Measurements from ENCODE around the gene FURIN. TPM values are rescaled to one million over a fixed set of nuclear protein-coding genes. Genes with fewer than 3 reads are reported as not detected.
A peak's percentile ranks its signal among the peaks of the same experiment; 100 is the strongest.

Gene FURIN
- total and polyA plus RNA-seq, 5 donors from 2014 or later = 2.9 to 62.5 (median 8.1) TPM

GRCh38 chr15:90865702-90866101 is 2.7 kb upstream of the FURIN start:
- Mint-ChIP-seq H3K9me3 (no peaks in the 10 kb centered on the region), H3K27ac (peak overlapping the region in 1 of 3 donors; percentile 32), H3K4me3 (no peak overlapping the region), H3K27me3 (no peaks in the 10 kb centered on the region), H3K4me1 (peaks cover 0 to 24% (median 15%) of the 10 kb centered on the region in 4 donors), H3K36me3 (no peaks in the 10 kb centered on the region)
- Histone ChIP-seq H3K4me3 (ENCODE audit: low read depth, low read length) (no peak overlapping the region), H3K9me3 (ENCODE audit: control insufficient read depth in 2 of 2, low read length in 2 of 2) (no peaks in the 10 kb centered on the region), H3K4me1 (ENCODE audit: control insufficient read depth, insufficient read depth, low read length, poor library complexity, severe bottlenecking) (peaks cover 15% of the 10 kb centered on the region), H3K27me3 (ENCODE audit: control insufficient read depth, insufficient read depth, low read length) (no peaks in the 10 kb centered on the region), H3K27ac (ENCODE audit: insufficient read depth, low read length, poor library complexity, severe bottlenecking) (no peak overlapping the region), H3K36me3 (ENCODE audit: control insufficient read depth, insufficient read depth, low read length) (no peaks in the 10 kb centered on the region)
- DNase-seq (no peak), ATAC-seq (ENCODE audit: low read depth in 2 of 2) (no peak)

GRCh38 chr15:90866161-90866715 is 2.1 kb upstream of the FURIN start:
- no peaks in the 10 kb centered on the region for H3K27me3 Mint-ChIP-seq
- Histone ChIP-seq H3K27ac (ENCODE audit: insufficient read depth, low read length, poor library complexity, severe bottlenecking) (no peak overlapping the region), H3K4me3 (ENCODE audit: low read depth, low read length) (no peak overlapping the region), H3K36me3 (ENCODE audit: control insufficient read depth, insufficient read depth, low read length) (no peaks in the 10 kb centered on the region), H3K9me3 (ENCODE audit: control insufficient read depth in 2 of 2, low read length in 2 of 2) (no peaks in the 10 kb centered on the region), H3K4me1 (ENCODE audit: control insufficient read depth, insufficient read depth, low read length, poor library complexity, severe bottlenecking) (peaks cover 20% of the 10 kb centered on the region), H3K27me3 (ENCODE audit: control insufficient read depth, insufficient read depth, low read length) (no peaks in the 10 kb centered on the region)
- no peak overlapping the region for H3K4me3 Mint-ChIP-seq
- no peaks in the 10 kb centered on the region for H3K36me3 Mint-ChIP-seq
- H3K27ac Mint-ChIP-seq = no peak overlapping the region
- ATAC-seq (ENCODE audit: low read depth in 2 of 2) (no peak), DNase-seq (no peak)
- H3K9me3 Mint-ChIP-seq = no peaks in the 10 kb centered on the region
- H3K4me1 Mint-ChIP-seq = peaks cover 0 to 27% (median 18%) of the 10 kb centered on the region in 4 donors

GRCh38 chr15:90866800-90867199 is 1.6 kb upstream of the FURIN start:
- no peaks in the 10 kb centered on the region for H3K36me3 ChIP-seq (ENCODE audit: control insufficient read depth, insufficient read depth, low read length)
- H3K27me3 ChIP-seq (ENCODE audit: control insufficient read depth, insufficient read depth, low read length) = no peaks in the 10 kb centered on the region
- H3K27me3 Mint-ChIP-seq = no peaks in the 10 kb centered on the region
- H3K4me3 ChIP-seq (ENCODE audit: low read depth, low read length) = no peak overlapping the region
- H3K27ac ChIP-seq (ENCODE audit: insufficient read depth, low read length, poor library complexity, severe bottlenecking) = no peak overlapping the region
- H3K36me3 Mint-ChIP-seq = no peaks in the 10 kb centered on the region
- H3K4me1 ChIP-seq (ENCODE audit: control insufficient read depth, insufficient read depth, low read length, poor library complexity, severe bottlenecking) = peaks cover 20% of the 10 kb centered on the region
- H3K4me1 Mint-ChIP-seq = peaks cover 0 to 27% (median 18%) of the 10 kb centered on the region in 4 donors
- H3K4me3 Mint-ChIP-seq = no peak overlapping the region
- no peaks in the 10 kb centered on the region for H3K9me3 ChIP-seq (ENCODE audit: control insufficient read depth in 2 of 2, low read length in 2 of 2)
- H3K27ac Mint-ChIP-seq = no peak overlapping the region
- DNase-seq (no peak), ATAC-seq (ENCODE audit: low read depth in 2 of 2) (no peak)
- H3K9me3 Mint-ChIP-seq = no peaks in the 10 kb centered on the region

GRCh38 chr15:90869140-90869541 is 753 bp downstream of the FURIN start:
- no peak for ATAC-seq (ENCODE audit: low read depth in 2 of 2)
- Histone ChIP-seq H3K4me3 (ENCODE audit: low read depth, low read length) (no peak overlapping the region), H3K27me3 (ENCODE audit: control insufficient read depth, insufficient read depth, low read length) (no peaks in the 10 kb centered on the region), H3K36me3 (ENCODE audit: control insufficient read depth, insufficient read depth, low read length) (no peaks in the 10 kb centered on the region), H3K4me1 (ENCODE audit: control insufficient read depth, insufficient read depth, low read length, poor library complexity, severe bottlenecking) (peaks cover 41% of the 10 kb centered on the region), H3K27ac (ENCODE audit: insufficient read depth, low read length, poor library complexity, severe bottlenecking) (peak overlapping the region; percentile 16), H3K9me3 (ENCODE audit: control insufficient read depth in 2 of 2, low read length in 2 of 2) (no peaks in the 10 kb centered on the region)
- no peaks in the 10 kb centered on the region for H3K9me3 Mint-ChIP-seq
- no peaks in the 10 kb centered on the region for H3K27me3 Mint-ChIP-seq
- H3K4me3 Mint-ChIP-seq = peak overlapping the region; percentile 9 to 90 (median 80)
- H3K36me3 Mint-ChIP-seq = no peaks in the 10 kb centered on the region
- H3K27ac Mint-ChIP-seq = peak overlapping the region in 2 of 3 donors; percentile 61 to 92
- DNase-seq = no peak
- peaks cover 5 to 47% (median 32%) of the 10 kb centered on the region in 4 donors for H3K4me1 Mint-ChIP-seq

GRCh38 chr15:90869601-90870353 is 1.4 kb downstream of the FURIN start:
- ATAC-seq (ENCODE audit: low read depth in 2 of 2) (peak; percentile 42 to 44), DNase-seq (peak in 2 of 3 donors; percentile 34 to 63)
- Mint-ChIP-seq H3K4me3 (peak overlapping the region; percentile 87 to 96 (median 90)), H3K27ac (peak overlapping the region; percentile 67 to 95 (median 92)), H3K4me1 (peaks cover 5 to 50% (median 35%) of the 10 kb centered on the region in 4 donors), H3K9me3 (no peaks in the 10 kb centered on the region), H3K36me3 (no peaks in the 10 kb centered on the region), H3K27me3 (no peaks in the 10 kb centered on the region)
- Histone ChIP-seq H3K9me3 (ENCODE audit: control insufficient read depth in 2 of 2, low read length in 2 of 2) (no peaks in the 10 kb centered on the region), H3K4me1 (ENCODE audit: control insufficient read depth, insufficient read depth, low read length, poor library complexity, severe bottlenecking) (peaks cover 41% of the 10 kb centered on the region), H3K36me3 (ENCODE audit: control insufficient read depth, insufficient read depth, low read length) (no peaks in the 10 kb centered on the region), H3K27me3 (ENCODE audit: control insufficient read depth, insufficient read depth, low read length) (no peaks in the 10 kb centered on the region), H3K27ac (ENCODE audit: insufficient read depth, low read length, poor library complexity, severe bottlenecking) (peak overlapping the region; percentile 16), H3K4me3 (ENCODE audit: low read depth, low read length) (peak overlapping the region; percentile 71)

GRCh38 chr15:90870354-90871138 is 2.2 kb downstream of the FURIN start:
- peak; percentile 22 to 34 for ATAC-seq (ENCODE audit: low read depth in 2 of 2)

GRCh38 chr15:90871139-90871715 is 2.8 kb downstream of the FURIN start:
- DNase-seq (peak; percentile 25 to 38 (median 32)), ATAC-seq (ENCODE audit: low read depth in 2 of 2) (peak; percentile 29 to 43)
- Mint-ChIP-seq H3K27ac (peak overlapping the region; percentile 92 to 95 (median 94)), H3K4me3 (peak overlapping the region; percentile 87 to 96 (median 90)), H3K27me3 (no peaks in the 10 kb centered on the region), H3K9me3 (no peaks in the 10 kb centered on the region), H3K36me3 (no peaks in the 10 kb centered on the region), H3K4me1 (peaks cover 5 to 52% (median 35%) of the 10 kb centered on the region in 4 donors)
- Histone ChIP-seq H3K36me3 (ENCODE audit: control insufficient read depth, insufficient read depth, low read length) (peaks cover 1% of the 10 kb centered on the region), H3K27ac (ENCODE audit: insufficient read depth, low read length, poor library complexity, severe bottlenecking) (no peak overlapping the region), H3K27me3 (ENCODE audit: control insufficient read depth, insufficient read depth, low read length) (no peaks in the 10 kb centered on the region), H3K4me3 (ENCODE audit: low read depth, low read length) (peak overlapping the region; percentile 71), H3K9me3 (ENCODE audit: control insufficient read depth in 2 of 2, low read length in 2 of 2) (no peaks in the 10 kb centered on the region), H3K4me1 (ENCODE audit: control insufficient read depth, insufficient read depth, low read length, poor library complexity, severe bottlenecking) (peaks cover 41% of the 10 kb centered on the region)

More at GRCh38 chr15:90870354-90871138, 2.2 kb downstream of the FURIN start:
- Mint-ChIP-seq H3K4me3 (peak overlapping the region; percentile 87 to 96 (median 90)), H3K9me3 (no peaks in the 10 kb centered on the region), H3K4me1 (peaks cover 5 to 52% (median 35%) of the 10 kb centered on the region in 4 donors), H3K27ac (peak overlapping the region; percentile 92 to 95 (median 94)), H3K27me3 (no peaks in the 10 kb centered on the region), H3K36me3 (no peaks in the 10 kb centered on the region)
- Histone ChIP-seq H3K27me3 (ENCODE audit: control insufficient read depth, insufficient read depth, low read length) (no peaks in the 10 kb centered on the region), H3K4me3 (ENCODE audit: low read depth, low read length) (peak overlapping the region; percentile 71), H3K4me1 (ENCODE audit: control insufficient read depth, insufficient read depth, low read length, poor library complexity, severe bottlenecking) (peaks cover 41% of the 10 kb centered on the region), H3K9me3 (ENCODE audit: control insufficient read depth in 2 of 2, low read length in 2 of 2) (no peaks in the 10 kb centered on the region), H3K36me3 (ENCODE audit: control insufficient read depth, insufficient read depth, low read length) (no peaks in the 10 kb centered on the region), H3K27ac (ENCODE audit: insufficient read depth, low read length, poor library complexity, severe bottlenecking) (no peak overlapping the region)
- DNase-seq = peak in 2 of 3 donors; percentile 22 to 50
